NCI-H2029 (cell line): ENCODE measurements around the gene ALDOC.
"Not testable (repeated sequence)": the region's sequence is repeated elsewhere in the genome, so short reads cannot be mapped to it uniquely, and the experiment has no call there.

Experiments used
- DNase-seq: peaks from one replicate; lab custom pipeline; 2025; lab: John Stamatoyannopoulos, UW

The ALDOC gene

DNA sequence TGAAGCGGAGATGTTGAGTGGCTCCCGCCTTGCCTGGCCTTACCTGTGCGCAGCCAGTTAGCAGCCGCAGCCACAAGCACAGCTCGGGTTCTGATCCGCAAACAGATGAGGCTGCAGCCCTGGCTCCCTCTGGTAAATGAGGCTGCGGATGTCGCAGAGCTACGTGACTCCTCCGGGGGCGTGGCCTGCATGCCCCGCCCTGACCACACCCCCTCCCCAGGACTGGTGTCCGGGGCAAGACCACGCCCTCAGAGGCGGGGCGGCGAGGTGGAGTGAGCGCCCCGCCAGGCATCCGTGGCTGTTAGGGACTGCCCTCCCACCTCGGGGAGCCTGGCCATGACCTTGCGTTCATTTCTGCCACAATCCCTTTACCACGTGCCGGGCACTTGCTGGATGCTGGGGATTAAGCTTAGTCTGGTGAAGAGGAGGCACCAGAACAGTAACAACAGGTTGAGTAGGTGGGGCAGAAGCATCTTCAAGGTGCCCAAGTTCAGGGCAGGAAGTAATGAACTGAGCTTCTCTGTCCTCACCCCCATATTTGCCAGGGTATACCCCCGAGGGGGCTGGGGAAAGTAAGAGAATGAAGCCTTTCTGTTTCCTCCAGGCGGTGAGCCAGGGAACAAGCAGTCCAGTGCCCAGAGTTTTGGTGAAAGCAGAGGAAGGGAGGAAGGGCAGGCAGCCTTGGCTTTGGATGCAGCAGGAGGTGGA, at the start of gene ALDOC:
TSS of gene ALDOC (minus strand) at position 138 of the 708 bp plus-strand sequence. CDS start 1,363 bp downstream, outside the sequence.
- peak; percentile 94 for DNase-seq

DNA sequence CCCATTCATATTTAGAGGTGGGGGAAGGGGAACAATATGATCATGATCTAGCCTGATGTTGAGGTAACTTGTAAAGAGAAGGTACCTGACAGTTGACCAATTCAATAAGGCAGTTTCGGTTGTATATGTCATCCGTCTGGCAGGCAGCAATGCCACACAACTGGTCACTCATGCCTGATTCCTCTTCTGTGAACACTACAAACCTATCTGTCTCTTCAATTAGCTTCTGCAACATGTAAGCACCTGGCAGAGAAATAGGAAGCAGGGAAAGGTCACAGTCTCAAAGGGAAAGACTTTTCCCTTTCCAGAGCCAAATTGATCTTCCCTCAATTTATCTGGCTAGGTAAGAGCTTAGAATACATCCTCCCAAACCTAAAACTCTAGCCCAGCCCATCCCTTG, 47.5 kb upstream of the ALDOC start:
- DNase-seq, result no peak

DNA sequence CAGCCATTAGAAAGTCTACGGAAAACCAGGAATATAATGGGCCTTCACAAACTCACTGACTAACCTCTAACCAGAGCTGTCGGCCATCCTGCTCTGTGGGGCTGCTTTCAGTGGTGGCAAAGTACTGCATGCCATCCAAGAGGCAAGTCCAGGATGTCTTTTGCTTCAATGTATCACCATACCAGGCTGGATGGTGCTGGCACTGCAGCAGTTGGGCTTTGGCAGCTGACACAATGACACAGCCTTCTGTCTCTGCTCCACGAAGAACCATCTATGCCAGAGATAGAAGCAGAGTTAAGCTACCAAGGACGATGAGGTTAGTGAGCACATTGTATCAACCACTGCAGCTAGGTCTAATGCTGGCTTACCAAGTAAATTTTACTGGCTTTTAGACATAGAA, 47.0 kb upstream of the ALDOC start:
- DNase-seq, result no peak

DNA sequence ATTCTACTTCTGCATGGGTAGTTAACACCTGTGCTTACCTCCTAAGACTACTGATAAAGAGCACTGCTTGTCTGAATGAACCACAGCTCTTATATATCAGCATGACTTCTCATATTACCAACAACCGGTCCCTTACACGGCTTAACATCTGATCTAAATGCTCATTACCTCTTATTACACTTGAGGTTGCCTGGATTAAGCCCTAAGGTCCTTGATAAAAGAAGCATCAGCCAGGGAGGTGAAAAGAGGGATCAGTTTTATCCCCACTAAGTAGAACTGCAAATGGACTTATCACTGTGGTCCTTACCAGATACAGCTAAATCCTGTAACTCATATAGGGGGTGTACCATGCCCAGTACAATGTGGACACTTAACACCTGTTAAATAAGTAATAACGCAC, 45.5 kb upstream of the ALDOC start:
- no peak for DNase-seq

DNA sequence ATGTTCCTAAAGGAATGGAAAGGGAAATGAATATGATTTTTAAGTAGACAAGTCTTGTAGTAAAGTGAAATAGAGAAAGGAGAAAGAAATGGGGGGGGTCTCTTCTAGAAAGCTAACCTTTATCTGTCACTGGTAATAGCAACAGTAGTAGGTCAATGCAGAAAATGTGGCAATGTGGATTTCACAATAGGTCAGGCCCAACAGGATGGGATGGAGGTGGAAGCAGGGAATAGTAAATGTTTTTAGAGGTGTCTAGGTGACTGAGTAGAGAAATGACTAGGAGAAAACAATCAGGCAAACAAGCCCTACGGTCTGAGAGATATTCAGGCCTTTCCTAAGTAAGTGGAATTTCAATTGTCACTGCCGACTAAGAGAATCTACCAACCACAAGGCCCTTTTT, 43.3 kb upstream of the ALDOC start:
- DNase-seq, result no peak

- no peak for DNase-seq
Observed at GRCh38 chr17:28618464-28618863, 41.8 kb upstream of the ALDOC start.

GRCh38 chr17:28616281-28616680, 39.6 kb upstream of the ALDOC start:
- DNase-seq, result no peak

- DNase-seq, result peak; percentile 56
Observed at GRCh38 chr17:28615260-28615940, 38.7 kb upstream of the ALDOC start.

DNA sequence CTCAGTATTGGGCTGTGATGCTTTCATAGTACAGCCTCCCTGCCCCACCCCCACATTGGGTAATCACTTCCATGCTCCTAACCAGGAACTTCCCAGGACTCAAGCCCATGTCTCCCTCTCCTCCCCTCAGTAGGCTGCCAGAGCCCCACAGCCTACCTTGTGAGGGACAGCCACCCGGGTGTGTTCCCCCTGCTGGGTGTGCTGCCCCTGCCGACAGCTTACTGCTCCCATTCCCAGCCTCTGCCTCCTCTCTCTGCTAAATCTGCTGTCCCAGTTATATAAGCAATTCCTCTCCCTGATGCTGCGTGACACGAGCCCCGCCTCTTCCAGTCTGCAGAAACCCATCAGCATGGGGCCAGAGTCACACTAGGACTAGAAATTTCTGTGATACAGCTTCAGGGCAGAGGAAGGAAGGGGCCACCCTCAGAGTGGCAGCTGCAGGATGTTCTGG, 37.3 kb upstream of the ALDOC start, which contains the start of gene RSKR:
TSS of gene RSKR (minus strand) at position 255 of the 451 bp plus-strand sequence. CDS start at position 231, 24 bp downstream.
- no peak for DNase-seq

- DNase-seq, result no peak
Observed at GRCh38 chr17:28612936-28613872, 36.5 kb upstream of the ALDOC start.

- DNase-seq, result peak; percentile 23
Observed at GRCh38 chr17:28612531-28612930, 35.8 kb upstream of the ALDOC start.

DNA sequence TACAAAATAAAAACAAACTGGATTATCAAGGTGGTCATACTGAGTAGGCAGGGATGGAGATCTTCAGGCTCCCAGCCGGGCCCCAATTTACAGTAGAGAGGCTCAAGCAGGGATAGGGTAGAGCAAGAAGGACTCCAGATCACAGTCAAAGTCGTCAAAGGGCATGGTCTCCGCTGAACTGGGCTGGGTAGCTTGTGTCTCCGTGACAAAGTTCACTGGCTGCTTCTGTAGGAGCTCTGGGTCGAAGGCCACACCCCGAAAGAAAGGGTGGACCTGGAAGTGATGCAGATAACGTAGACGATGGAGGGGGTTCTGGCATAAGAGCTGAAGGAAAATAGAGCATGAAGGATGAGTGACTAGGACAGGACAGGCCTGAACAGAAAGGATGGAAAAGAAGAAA, 33.7 kb upstream of the ALDOC start:
- no peak for DNase-seq

- DNase-seq, result not testable (repeated sequence)
Observed at GRCh38 chr17:28604031-28604430, 27.3 kb upstream of the ALDOC start.

DNA sequence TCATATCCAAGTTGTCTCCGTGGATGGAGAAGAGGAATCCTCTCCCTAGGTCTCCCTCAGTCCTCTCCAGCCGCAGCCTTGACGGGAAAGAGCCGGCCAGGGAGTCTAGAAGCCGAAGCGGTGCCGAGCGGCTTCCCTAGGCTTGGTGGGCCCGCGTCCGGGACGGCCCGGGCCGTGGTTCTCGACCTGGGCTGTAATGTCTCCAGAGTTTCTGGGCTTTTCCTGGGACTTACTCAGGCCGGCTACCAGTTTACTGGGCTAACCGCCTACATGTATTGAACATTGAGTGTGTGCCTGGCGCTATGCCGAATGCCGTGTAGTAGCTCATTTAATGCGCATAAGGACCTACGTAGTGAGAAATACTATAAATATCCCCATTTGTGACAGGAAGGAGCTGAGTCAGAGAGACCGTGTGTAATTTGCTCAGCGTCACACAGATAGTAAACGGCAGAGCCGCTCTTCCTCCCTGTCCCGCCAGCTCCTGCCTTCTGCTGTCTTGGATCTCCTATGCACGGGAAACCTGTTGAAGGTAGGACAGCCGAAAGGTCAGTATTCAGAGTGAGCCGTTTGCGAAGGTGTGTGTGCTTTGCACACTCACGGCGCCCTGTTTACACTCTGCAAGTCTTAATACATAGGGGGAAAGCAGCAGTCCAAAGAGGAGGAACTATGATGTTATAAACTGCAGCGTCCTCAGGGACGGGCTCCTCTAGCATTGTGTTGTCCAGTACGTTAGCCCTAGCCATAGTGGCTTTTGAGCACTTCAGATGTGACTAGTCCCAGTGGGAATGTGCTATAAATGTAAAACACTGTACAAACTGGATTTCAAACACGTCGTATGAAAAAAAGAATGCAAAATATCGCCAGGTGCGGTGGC, 22.9 kb upstream of the ALDOC start:
- peak; percentile 58 for DNase-seq

GRCh38 chr17:28598799-28599310, 22.2 kb upstream of the ALDOC start, which contains the start of gene SPAG5:
Gene SPAG5, minus strand, starts transcription at chr17:28599025. Its CDS starts 79 bp downstream, at chr17:28598946.
- DNase-seq, result peak; percentile 81

DNA sequence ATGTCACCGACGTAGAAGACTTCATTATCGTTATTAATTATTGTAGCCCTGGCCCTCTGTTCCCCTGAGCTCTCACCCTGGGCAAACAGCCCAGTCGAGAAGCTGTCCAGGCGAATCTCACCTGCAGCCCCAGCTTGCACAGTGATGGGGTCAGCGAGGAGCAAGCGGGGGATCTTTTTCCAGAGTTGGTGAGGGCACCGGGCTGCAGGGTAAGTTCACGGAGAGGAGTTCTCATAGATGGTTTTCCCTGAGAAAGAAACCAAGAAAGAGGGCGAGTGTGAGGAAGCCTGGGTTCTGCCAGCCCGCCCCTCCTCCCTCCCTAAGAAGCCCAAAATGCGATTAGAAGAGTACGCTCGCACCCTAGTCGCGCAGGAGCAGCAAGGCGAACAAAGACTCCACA, 21.7 kb upstream of the ALDOC start:
- no peak for DNase-seq

DNA sequence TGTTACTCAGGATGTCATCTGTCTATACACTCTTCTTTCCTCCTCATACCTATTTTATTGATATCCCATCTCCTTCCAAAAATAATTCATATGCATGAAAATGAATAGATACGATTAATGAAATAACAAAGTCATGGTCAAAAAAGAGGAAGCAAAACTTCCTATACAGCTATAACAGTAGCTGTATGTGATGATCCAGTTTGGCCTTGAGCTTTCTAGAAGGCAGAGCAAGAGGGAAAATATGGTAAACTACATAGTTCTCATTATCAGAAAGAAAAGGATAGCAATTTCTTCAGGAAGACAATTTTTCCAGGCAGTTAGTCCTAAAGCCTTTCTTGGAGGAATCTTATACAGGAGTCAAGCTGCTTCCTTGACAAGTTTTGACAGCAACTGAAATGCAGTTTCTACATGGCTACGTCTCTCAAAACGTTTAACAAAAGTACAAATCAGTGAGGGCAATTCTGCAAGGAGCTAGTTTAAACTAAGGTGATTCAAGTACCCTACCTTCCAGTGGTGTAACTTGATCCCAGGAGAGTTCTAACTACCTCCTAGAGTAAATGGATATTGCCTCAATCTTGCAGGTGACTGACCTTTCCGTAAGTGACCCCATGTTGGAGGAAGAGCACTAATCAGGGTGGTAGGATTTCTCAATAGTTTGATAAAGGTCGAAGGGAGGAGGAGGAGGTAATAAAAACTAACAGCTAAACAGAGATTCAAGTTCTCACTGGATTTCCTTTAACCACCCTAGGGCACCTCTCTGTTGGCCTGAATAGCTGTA, 21.1 kb upstream of the ALDOC start:
- no peak for DNase-seq

- no peak for DNase-seq
Observed at GRCh38 chr17:28592260-28592659, 15.6 kb upstream of the ALDOC start.

DNA sequence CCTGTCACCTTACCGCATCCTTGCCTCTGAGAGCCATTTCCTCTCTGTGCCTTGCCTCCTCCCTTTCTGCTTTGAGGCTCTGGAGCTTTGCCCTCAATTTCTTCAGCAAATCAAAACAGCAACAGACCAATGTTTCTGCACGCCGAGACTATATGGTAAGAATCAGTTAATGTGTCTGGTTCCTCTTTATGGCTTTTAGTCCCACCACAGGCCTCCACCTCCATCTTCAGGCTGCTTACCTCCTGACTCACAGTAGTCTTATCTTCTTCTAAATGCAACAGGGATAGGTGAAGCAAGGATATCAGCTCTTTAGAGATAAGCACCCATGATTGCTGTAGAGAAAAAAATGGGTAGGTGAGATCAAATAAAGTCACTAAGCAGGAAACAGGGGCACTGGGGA, 9.2 kb upstream of the ALDOC start:
- no peak for DNase-seq

- no peak for DNase-seq
Observed at GRCh38 chr17:28584434-28584833, 7.7 kb upstream of the ALDOC start.
